ENCODE measurements around the gene MAT2A.

The MAT2A gene

GRCh38 chr2:85566265-85566664 lies 27.3 kb downstream of the MAT2A start:
- no peak for DNase-seq (ENCODE audit: low read depth)
- TF ChIP-seq CTCF (IDR thresholded peaks at IDR 0.05; ENCODE audit: control insufficient read depth, extremely low read depth, insufficient read depth): no peak
- H3K4me3 ChIP-seq (ENCODE audit: low read depth, low read length): no peak overlapping the region

DNA sequence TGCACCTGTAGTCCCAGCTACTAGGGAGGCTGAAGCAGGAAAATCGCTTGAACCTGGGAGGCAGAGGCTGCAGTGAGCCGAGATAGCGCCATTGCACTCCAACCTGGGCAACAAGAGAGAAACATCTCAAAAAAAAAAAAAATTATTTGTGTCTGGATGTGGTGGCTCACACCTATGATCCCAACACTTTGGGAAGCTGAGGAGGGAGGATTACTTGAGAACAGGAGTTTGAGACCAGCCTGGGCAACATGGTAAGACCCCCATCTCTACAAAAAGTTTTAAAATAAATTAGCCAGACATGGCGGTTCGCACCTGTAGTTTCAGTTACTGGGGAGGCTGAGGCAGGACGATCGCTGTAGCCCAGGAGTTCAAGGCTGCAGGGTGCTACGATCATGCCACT lies 36.8 kb downstream of the MAT2A start:
- no peak for TF ChIP-seq CTCF (IDR thresholded peaks at IDR 0.05; ENCODE audit: control insufficient read depth, extremely low read depth, insufficient read depth)
- no peak overlapping the region for H3K4me3 ChIP-seq (ENCODE audit: low read depth, low read length)
- DNase-seq (ENCODE audit: low read depth): no peak

DNA sequence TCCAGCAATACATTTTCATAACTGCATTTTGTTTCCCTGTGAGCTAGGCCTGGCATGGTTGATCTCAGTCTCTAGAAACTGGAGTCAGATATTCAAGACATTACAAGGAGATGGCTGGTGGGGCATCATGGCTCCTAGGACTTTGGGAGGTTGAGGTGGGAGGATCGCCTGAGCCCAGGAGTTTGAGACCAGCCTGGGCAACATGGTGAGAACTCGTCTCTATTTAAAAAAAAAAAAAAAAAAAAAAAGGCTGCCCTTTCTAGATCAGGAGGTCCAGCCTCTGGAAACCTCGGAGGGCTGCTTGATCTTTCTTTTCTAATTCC lies 38.1 kb downstream of the MAT2A start:
- no peak for DNase-seq (ENCODE audit: low read depth)
- TF ChIP-seq CTCF (IDR thresholded peaks at IDR 0.05; ENCODE audit: control insufficient read depth, extremely low read depth, insufficient read depth): no peak
- H3K4me3 ChIP-seq (ENCODE audit: low read depth, low read length): peak overlapping the region; percentile 59

- TF ChIP-seq CTCF (IDR thresholded peaks at IDR 0.05; ENCODE audit: control insufficient read depth, extremely low read depth, insufficient read depth): no peak
- H3K4me3 ChIP-seq (ENCODE audit: low read depth, low read length): peak within 1 kb of the TSS; percentile 59
- peak; percentile 49 for DNase-seq (ENCODE audit: low read depth)
Measured at GRCh38 chr2:85577386-85578242, 38.6 kb downstream of the MAT2A start, which contains the start of gene VAMP8. VAMP8 (plus strand) TSS chr2:85577586; CDS start chr2:85577647, 61 bp downstream.

GRCh38 chr2:85578243-85579180 lies 39.5 kb downstream of the MAT2A start:
- DNase-seq (ENCODE audit: low read depth): no peak
- no peak for TF ChIP-seq CTCF (IDR thresholded peaks at IDR 0.05; ENCODE audit: control insufficient read depth, extremely low read depth, insufficient read depth)
- H3K4me3 ChIP-seq (ENCODE audit: low read depth, low read length): peak overlapping the region; percentile 59

- H3K4me3 ChIP-seq (ENCODE audit: low read depth, low read length): no peak overlapping the region
- no peak for TF ChIP-seq CTCF (IDR thresholded peaks at IDR 0.05; ENCODE audit: control insufficient read depth, extremely low read depth, insufficient read depth)
- no peak for DNase-seq (ENCODE audit: low read depth)
Measured at GRCh38 chr2:85579266-85579935, 40.4 kb downstream of the MAT2A start.

Measured in LNCaP clone FGC (cell line).